ENCODE data around the gene MRPS9.

DNA sequence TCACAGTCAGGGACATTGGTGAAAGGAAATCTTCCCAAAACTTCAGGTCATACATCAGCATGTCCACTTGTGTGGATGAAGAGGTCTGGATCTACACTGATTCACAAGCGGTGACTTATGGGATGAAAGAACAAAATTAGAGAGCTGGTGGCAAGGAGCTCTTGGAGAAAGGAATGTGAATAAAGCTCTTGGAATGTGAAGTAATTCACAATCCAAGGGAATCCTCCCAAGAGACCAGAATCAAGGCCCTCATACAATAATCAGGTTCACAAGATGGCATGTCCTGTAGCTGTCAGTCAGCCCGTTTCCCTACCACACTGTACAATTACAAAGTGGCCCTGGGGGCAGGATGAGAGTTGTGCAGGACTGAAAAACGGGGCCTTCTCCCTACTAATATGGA lies 96.2 kb downstream of the MRPS9 start:
- TF ChIP-seq, protein P1, sequence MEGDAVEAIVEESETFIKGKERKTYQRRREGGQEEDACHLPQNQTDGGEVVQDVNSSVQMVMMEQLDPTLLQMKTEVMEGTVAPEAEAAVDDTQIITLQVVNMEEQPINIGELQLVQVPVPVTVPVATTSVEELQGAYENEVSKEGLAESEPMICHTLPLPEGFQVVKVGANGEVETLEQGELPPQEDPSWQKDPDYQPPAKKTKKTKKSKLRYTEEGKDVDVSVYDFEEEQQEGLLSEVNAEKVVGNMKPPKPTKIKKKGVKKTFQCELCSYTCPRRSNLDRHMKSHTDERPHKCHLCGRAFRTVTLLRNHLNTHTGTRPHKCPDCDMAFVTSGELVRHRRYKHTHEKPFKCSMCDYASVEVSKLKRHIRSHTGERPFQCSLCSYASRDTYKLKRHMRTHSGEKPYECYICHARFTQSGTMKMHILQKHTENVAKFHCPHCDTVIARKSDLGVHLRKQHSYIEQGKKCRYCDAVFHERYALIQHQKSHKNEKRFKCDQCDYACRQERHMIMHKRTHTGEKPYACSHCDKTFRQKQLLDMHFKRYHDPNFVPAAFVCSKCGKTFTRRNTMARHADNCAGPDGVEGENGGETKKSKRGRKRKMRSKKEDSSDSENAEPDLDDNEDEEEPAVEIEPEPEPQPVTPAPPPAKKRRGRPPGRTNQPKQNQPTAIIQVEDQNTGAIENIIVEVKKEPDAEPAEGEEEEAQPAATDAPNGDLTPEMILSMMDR (IDR thresholded peaks at IDR 0.05), result no peak
- TF ChIP-seq ZFX (IDR thresholded peaks at IDR 0.05; ENCODE audit: borderline replicate concordance), result no peak

Data from 22Rv1 (cell line).